Thoracic aorta (tissue), 2 donors: ENCODE data around the gene NEK5. TPM values are rescaled to one million over a fixed set of nuclear protein-coding genes. Genes with fewer than 3 reads are reported as not detected.

Experiments
- ATAC-seq: fragments of 150-250 bp; one replicate; pipeline ENCODE4 v1.8.0; 2017; ENCODE audit warnings: low read depth; ENCODE audit not compliant: insufficient number of reproducible peaks, low FRiP score
- DNase-seq: peaks from one replicate; pipeline ENCODE4 v3.0.0-alpha.2; 2020; ENCODE audit warnings: low spot score
- H3K27ac ChIP-seq, 2 donors: fragments of 200-600 bp; sonication (generic); 1 replicate in 1 of 2; 2 replicates in 1 of 2; pipeline ENCODE4 v1.5.1; 2016; ENCODE audit warnings: mild to moderate bottlenecking in 2 of 2, moderate library complexity in 2 of 2
- H3K27me3 ChIP-seq: fragments of 200-600 bp; sonication (generic); replicated peaks from 2 replicates; pipeline ENCODE4 v1.6.0; 2016; ENCODE audit warnings: mild to moderate bottlenecking; ENCODE audit not compliant: insufficient read depth
- H3K36me3 ChIP-seq: fragments of 200-600 bp; sonication (generic); one replicate; pipeline ENCODE4 v1.5.1; 2016
- H3K4me1 ChIP-seq, 2 donors: fragments of 200-600 bp; sonication (generic); 1 replicate in 1 of 2; 2 replicates in 1 of 2; pipeline versions ENCODE4 v1.5.1 to v1.6.0; 2016; ENCODE audit warnings: low read depth in 2 of 2, mild to moderate bottlenecking in 1 of 2; ENCODE audit not compliant: control insufficient read depth in 1 of 2
- H3K4me3 ChIP-seq: fragments of 200-600 bp; sonication (generic); 2 replicates; pipeline ENCODE4 v1.5.1; 2016; ENCODE audit warnings: mild to moderate bottlenecking
- H3K9me3 ChIP-seq: fragments of 200-600 bp; sonication (generic); 2 replicates; pipeline ENCODE4 v1.5.1; 2016
- total RNA-seq, 2 donors: library from RNA; depleted of rRNA; stranded (reverse); fragments of >200 nt; gene quantifications; one replicate each; pipeline versions ENCODE4 v1.1.0 to v1.2.3, GENCODE V29; 2016
- TF ChIP-seq, protein P1 (sequence below): fragments of 200-600 bp; sonication (generic); IDR thresholded peaks from one replicate; pipeline ENCODE4 v1.5.1; 2019; ENCODE audit warnings: antibody characterized with exemption

The NEK5 gene
- total RNA-seq, 2 donors from 2014 or later = 0.27 to 0.28 TPM

- H3K4me3 ChIP-seq = no peak overlapping the region
- TF ChIP-seq, protein P1, sequence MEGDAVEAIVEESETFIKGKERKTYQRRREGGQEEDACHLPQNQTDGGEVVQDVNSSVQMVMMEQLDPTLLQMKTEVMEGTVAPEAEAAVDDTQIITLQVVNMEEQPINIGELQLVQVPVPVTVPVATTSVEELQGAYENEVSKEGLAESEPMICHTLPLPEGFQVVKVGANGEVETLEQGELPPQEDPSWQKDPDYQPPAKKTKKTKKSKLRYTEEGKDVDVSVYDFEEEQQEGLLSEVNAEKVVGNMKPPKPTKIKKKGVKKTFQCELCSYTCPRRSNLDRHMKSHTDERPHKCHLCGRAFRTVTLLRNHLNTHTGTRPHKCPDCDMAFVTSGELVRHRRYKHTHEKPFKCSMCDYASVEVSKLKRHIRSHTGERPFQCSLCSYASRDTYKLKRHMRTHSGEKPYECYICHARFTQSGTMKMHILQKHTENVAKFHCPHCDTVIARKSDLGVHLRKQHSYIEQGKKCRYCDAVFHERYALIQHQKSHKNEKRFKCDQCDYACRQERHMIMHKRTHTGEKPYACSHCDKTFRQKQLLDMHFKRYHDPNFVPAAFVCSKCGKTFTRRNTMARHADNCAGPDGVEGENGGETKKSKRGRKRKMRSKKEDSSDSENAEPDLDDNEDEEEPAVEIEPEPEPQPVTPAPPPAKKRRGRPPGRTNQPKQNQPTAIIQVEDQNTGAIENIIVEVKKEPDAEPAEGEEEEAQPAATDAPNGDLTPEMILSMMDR = no peak
- H3K36me3 ChIP-seq = no peaks in the 10 kb centered on the region
- H3K27ac ChIP-seq = no peak overlapping the region
- H3K4me1 ChIP-seq = peaks cover 0 to 4% of the 10 kb centered on the region in 2 donors
- H3K9me3 ChIP-seq = no peaks in the 10 kb centered on the region
- H3K27me3 ChIP-seq = no peaks in the 10 kb centered on the region
- ATAC-seq (no peak), DNase-seq (no peak)
Observed at GRCh38 chr13:52006523-52007245, 122.2 kb downstream of the NEK5 start.

- ATAC-seq (no peak), DNase-seq (no peak)
- TF ChIP-seq, protein P1 = no peak
- H3K4me3 ChIP-seq = no peak overlapping the region
- no peak overlapping the region for H3K27ac ChIP-seq
- no peaks in the 10 kb centered on the region for H3K9me3 ChIP-seq
- no peaks in the 10 kb centered on the region for H3K36me3 ChIP-seq
- no peaks in the 10 kb centered on the region for H3K27me3 ChIP-seq
- peaks cover 0 to 4% of the 10 kb centered on the region in 2 donors for H3K4me1 ChIP-seq
Observed at GRCh38 chr13:52005841-52006522, 122.9 kb downstream of the NEK5 start.

GRCh38 chr13:52004511-52005170 is 124.2 kb downstream of the NEK5 start:
- DNase-seq (no peak), ATAC-seq (no peak)
- peaks cover 3 to 7% of the 10 kb centered on the region in 2 donors for H3K4me1 ChIP-seq
- no peak overlapping the region for H3K27ac ChIP-seq
- H3K36me3 ChIP-seq = no peaks in the 10 kb centered on the region
- H3K27me3 ChIP-seq = no peaks in the 10 kb centered on the region
- no peaks in the 10 kb centered on the region for H3K9me3 ChIP-seq
- no peak overlapping the region for H3K4me3 ChIP-seq
- TF ChIP-seq, protein P1 = no peak

- Histone ChIP-seq H3K27me3 (no peaks in the 10 kb centered on the region), H3K4me1 (peaks cover 3 to 14% of the 10 kb centered on the region in 2 donors), H3K9me3 (no peaks in the 10 kb centered on the region), H3K4me3 (no peak overlapping the region), H3K27ac (no peak overlapping the region), H3K36me3 (no peaks in the 10 kb centered on the region)
- ATAC-seq (no peak), DNase-seq (no peak)
- TF ChIP-seq, protein P1 = no peak
Observed at GRCh38 chr13:52003541-52003940, 125.3 kb downstream of the NEK5 start.

GRCh38 chr13:52002361-52002760 is 126.5 kb downstream of the NEK5 start:
- Histone ChIP-seq H3K9me3 (no peaks in the 10 kb centered on the region), H3K4me3 (no peak overlapping the region), H3K36me3 (no peaks in the 10 kb centered on the region), H3K27ac (no peak overlapping the region), H3K27me3 (no peaks in the 10 kb centered on the region), H3K4me1 (peaks cover 3 to 14% of the 10 kb centered on the region in 2 donors)
- TF ChIP-seq, protein P1 = no peak
- DNase-seq (no peak), ATAC-seq (no peak)
